ENCODE results near the gene ARHGEF6.
"Not testable (repeated sequence)": the region's sequence is repeated elsewhere in the genome, so short reads cannot be mapped to it uniquely, and the experiment has no call there.

The ARHGEF6 gene

GRCh38 chrX:136810493-136810892 lies 29.8 kb upstream of the ARHGEF6 start:
- H3K27ac ChIP-seq = no peak overlapping the region
- no peak for DNase-seq
- H3K27me3 ChIP-seq (replicated peaks) = no peaks in the 10 kb centered on the region
- no peak for TF ChIP-seq CTCF (IDR thresholded peaks at IDR 0.05; ENCODE audit: low read depth, low read length, missing control alignments)
- H3K4me3 ChIP-seq (ENCODE audit: low read depth, low read length) = no peak overlapping the region
- in situ Hi-C loops (cut with HindIII; ENCODE audit: low pct_ligation_motif_present, low sequenced_read_pairs) = no loop called here
- no peaks in the 10 kb centered on the region for H3K36me3 ChIP-seq (replicated peaks)

DNA sequence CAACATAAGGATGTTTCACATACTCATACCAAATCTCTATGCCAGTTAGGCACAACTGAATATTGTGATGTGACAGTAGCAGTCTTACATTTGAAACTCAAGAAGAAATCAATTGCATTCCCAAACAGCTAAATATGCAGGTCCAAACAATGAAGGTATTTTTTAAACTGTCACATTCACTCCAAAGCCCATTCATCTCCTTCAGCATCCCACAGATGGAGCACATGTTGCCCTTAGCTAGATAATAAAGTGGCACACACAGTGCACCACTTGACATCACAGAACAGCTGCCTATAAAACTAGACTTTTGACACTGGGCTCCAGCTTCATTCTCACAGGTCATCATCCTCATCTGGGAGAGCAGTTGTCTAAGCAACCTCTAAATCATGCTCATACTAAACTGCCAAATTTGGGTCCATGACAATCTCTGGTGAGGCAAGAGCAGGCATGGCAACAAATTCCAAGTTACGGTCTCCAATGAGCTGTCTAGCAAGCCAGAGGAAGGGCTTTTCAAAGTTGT lies 26.2 kb upstream of the ARHGEF6 start:
- H3K27me3 ChIP-seq (replicated peaks) = no peaks in the 10 kb centered on the region

GRCh38 chrX:136802515-136802914 lies 21.8 kb upstream of the ARHGEF6 start:
- in situ Hi-C loops (cut with HindIII; ENCODE audit: low pct_ligation_motif_present, low sequenced_read_pairs) = no loop called here
- Histone ChIP-seq H3K27ac (no peak overlapping the region), H3K36me3 (replicated peaks) (no peaks in the 10 kb centered on the region), H3K27me3 (replicated peaks) (no peaks in the 10 kb centered on the region), H3K4me3 (ENCODE audit: low read depth, low read length) (no peak overlapping the region)
- no peak for TF ChIP-seq CTCF (IDR thresholded peaks at IDR 0.05; ENCODE audit: low read depth, low read length, missing control alignments)
- no peak for DNase-seq

More for the DNA sequence above, 26.2 kb upstream of the ARHGEF6 start:
- no peaks in the 10 kb centered on the region for H3K36me3 ChIP-seq (replicated peaks)
- H3K27ac ChIP-seq = no peak overlapping the region
- TF ChIP-seq CTCF (IDR thresholded peaks at IDR 0.05; ENCODE audit: low read depth, low read length, missing control alignments) = no peak
- DNase-seq = no peak
- H3K4me3 ChIP-seq (ENCODE audit: low read depth, low read length) = no peak overlapping the region
- in situ Hi-C loops (cut with HindIII; ENCODE audit: low pct_ligation_motif_present, low sequenced_read_pairs) = no loop called here

DNA sequence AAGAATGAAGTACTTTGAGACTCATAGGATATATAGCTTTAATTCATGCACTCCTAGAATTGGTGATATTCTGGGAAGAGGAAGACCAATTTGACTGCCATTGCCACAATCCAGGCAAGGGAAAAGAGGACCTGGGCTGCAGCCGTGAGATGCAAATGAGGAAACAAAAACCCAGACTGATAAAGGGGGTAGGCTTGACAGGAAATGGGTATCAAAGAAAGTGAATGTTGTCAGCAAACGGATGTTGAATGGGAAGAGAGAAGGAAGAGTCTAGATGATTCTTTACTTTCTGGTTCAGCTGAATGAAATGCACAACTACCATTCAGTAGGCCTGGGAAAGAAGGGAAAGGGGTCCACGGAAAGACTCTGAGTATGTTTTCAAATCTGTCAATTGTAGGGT lies 17.1 kb upstream of the ARHGEF6 start:
- no peak overlapping the region for H3K4me3 ChIP-seq (ENCODE audit: low read depth, low read length)
- DNase-seq = no peak
- H3K27ac ChIP-seq = no peak overlapping the region
- H3K27me3 ChIP-seq (replicated peaks) = no peaks in the 10 kb centered on the region
- in situ Hi-C loops (cut with HindIII; ENCODE audit: low pct_ligation_motif_present, low sequenced_read_pairs) = no loop called here
- H3K36me3 ChIP-seq (replicated peaks) = no peaks in the 10 kb centered on the region
- TF ChIP-seq CTCF (IDR thresholded peaks at IDR 0.05; ENCODE audit: low read depth, low read length, missing control alignments) = no peak

GRCh38 chrX:136795132-136795531 lies 14.4 kb upstream of the ARHGEF6 start:
- H3K4me3 ChIP-seq (ENCODE audit: low read depth, low read length); in situ Hi-C loops (cut with HindIII; ENCODE audit: low pct_ligation_motif_present, low sequenced_read_pairs); H3K36me3 ChIP-seq (replicated peaks); H3K27ac ChIP-seq; DNase-seq; H3K27me3 ChIP-seq (replicated peaks): not testable (repeated sequence)

DNA sequence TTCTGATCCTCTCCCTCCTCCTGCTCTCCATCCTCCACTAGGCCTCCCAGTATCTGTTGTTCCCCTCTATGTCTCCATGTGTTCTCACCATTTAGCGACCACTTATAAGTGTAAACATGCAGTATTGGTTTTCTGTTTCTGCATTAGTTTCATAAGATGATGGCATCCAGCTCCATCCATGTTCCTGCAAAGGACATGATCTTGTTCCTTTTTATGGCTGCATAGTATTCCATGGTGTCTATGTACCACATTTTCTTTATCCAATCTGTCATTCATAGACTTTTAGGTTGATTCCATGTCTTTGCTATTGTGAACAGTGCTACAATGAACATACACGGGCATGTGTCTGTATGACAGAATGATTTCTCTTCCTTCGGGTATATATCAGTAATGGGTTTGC lies 13.9 kb upstream of the ARHGEF6 start:
- H3K4me3 ChIP-seq (ENCODE audit: low read depth, low read length); H3K27me3 ChIP-seq (replicated peaks); H3K36me3 ChIP-seq (replicated peaks); H3K27ac ChIP-seq; DNase-seq; in situ Hi-C loops (cut with HindIII; ENCODE audit: low pct_ligation_motif_present, low sequenced_read_pairs): not testable (repeated sequence)

DNA sequence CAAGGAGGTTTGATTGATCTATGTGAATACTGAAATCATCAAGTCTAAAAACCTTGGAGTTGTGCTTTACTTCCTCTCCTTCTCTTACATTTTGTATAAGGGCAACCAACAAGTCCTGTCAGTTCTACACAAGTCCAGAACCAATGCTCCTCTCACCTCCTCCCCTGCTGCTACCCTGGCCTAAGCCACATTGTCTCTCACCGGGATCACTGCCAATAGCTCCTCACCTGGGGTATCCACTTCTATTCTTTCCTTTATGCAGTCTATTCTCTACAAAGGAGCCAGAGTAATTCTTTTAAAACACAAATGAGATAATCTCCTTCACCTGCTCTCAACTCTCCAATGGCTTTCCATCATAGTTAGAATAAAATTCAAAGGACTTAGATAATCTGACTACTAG lies 13.3 kb upstream of the ARHGEF6 start:
- H3K4me3 ChIP-seq (ENCODE audit: low read depth, low read length) = no peak overlapping the region
- no peak overlapping the region for H3K27ac ChIP-seq
- H3K36me3 ChIP-seq (replicated peaks) = no peaks in the 10 kb centered on the region
- no peak for TF ChIP-seq CTCF (IDR thresholded peaks at IDR 0.05; ENCODE audit: low read depth, low read length, missing control alignments)
- no peaks in the 10 kb centered on the region for H3K27me3 ChIP-seq (replicated peaks)
- no peak for DNase-seq
- in situ Hi-C loops (cut with HindIII; ENCODE audit: low pct_ligation_motif_present, low sequenced_read_pairs) = no loop called here
